A549 treated with GW870086 at 1 μM for 4 hours (cell line): ENCODE data around the gene IRF3. TPM values are rescaled to one million over a fixed set of nuclear protein-coding genes. Genes with fewer than 3 reads are reported as not detected.

ENCODE experiments used
- total RNA-seq: library from RNA; stranded (reverse); fragments of 200-300 nt; extraction: Qiagen RNA extraction; gene quantifications from 5 replicates; pipeline ENCODE4 v1.2.3, GENCODE V29; 2022; ENCODE audit warnings: low read depth

IRF3 gene, protein sequence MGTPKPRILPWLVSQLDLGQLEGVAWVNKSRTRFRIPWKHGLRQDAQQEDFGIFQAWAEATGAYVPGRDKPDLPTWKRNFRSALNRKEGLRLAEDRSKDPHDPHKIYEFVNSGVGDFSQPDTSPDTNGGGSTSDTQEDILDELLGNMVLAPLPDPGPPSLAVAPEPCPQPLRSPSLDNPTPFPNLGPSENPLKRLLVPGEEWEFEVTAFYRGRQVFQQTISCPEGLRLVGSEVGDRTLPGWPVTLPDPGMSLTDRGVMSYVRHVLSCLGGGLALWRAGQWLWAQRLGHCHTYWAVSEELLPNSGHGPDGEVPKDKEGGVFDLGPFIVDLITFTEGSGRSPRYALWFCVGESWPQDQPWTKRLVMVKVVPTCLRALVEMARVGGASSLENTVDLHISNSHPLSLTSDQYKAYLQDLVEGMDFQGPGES
- 85.2 to 107 TPM (median 102 TPM) in 5 replicates for total RNA-seq

DNA sequence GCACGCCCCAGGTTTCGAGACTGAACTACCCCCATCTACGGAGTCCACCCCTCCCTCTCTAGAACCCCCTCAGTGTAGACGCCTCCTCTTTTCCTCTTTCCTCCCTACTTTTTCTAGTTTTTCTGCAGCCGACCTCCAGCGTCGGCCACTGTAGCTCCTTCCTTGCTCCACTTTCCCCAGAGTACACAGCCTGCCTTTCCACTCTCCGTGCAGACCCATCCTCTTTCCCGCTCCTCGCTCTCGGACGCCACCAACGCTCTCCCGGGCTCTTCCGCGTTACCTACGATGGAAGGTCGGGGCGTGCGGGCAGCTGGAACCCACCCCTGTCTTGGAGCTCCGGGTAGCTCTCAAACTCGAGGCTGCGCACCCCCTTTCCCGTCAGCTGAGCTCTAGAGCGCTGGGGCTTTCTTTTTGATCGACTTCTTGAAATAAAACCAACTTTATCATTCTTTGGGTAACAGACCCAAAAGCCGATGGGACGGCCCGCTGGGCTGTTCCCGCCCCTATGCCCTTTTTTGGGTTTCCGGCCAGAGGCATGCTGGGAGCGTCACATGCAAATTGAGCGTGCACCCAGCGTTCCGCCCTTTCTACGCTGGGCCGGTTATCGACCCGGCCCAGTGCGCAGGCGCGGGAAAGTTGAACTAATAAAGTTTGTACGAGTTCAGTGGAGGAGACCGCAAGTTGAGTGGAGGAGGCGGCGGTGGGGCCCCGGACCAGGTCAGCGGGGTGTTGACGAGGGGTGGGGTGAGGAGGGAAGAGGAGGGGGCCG is at the start of gene IRF3, which contains the start of gene BCL2L12:
IRF3 (minus strand) TSS at position 507 of the 769 bp plus-strand sequence. CDS start 1,019 bp downstream, outside the sequence.
BCL2L12 (plus strand) TSS at position 583 of the 769 bp plus-strand sequence. CDS start 760 bp downstream, outside the sequence.

DNA sequence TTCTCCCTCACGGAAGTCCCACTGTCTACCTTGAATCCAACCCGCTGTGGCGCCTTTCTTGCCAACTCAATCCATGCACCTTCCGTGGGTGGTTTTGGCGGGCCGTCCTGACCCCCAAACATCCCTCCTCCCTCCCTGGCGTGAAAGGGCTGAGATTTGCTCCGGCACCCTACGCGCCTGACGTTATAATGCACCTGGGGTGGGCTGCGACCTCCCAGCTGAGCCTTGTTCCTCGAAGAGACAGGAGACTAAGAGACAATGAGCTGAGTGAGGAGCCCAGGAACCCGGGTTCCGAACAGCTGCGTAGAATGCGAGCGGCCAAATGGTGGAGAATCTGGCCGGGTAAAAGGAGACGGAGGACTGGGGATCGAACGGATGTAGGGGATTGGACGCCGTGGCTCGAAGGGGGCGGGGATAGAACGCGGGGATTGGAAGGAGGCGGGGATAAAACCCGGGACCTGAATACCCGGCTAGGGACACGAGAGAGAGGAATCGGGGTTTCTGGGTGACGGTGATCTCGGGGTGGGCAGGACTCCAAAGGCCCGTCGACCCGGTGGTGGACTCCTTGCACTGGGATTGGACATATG is 25.1 kb upstream of the IRF3 start, which contains the start of gene CPT1C:
CPT1C (plus strand) TSS at position 461 of the 587 bp plus-strand sequence. CDS start 1,137 bp downstream, outside the sequence.

DNA sequence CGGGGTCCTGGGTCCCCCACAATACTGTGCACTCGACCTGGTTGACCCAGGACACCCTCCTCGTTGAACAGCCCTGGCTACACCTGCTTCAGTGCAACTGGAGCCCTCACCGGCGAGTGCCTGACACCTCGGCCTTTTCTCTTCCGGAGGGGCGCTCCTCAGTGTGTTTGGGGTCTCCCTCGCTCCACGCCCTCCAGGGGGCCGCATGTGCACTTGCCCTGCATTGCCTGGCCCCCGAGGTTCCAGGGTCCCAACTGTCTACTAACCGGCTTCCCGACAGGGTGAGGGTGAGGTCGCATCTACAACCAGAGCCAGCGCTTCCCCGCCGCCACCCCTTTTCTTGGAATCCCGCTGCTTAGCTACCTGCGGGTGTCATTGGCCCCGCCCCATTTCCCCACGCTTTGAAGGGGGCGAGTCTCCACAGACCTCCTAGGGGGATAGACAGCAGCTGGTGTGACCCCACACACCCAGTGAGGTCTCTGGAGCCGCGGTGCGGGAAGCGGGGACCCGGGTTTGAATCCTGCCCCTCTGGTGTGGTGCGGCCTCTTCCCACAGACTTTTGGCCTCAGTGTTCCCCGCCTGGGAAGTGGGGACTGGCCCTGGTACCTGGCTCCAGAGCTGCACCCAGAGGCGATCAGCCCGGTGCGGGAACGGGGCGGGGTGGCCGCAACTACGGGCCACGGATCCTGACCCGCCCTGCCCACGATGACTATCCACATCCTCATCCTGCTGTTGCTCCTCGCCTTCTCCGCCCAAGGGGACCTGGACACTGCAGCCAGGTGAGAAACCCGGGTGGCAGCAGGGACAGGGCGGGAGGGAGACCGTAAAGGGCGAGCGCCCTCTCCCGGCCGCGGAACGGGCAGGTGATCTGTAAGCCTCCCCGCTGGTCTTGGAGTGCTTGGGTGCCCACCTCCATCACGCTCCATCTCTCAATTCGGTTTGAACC is 23.7 kb upstream of the IRF3 start, which contains the start of gene ADM5:
ADM5 (plus strand) TSS at position 462 of the 946 bp plus-strand sequence; CDS start at position 706, 244 bp downstream.

DNA sequence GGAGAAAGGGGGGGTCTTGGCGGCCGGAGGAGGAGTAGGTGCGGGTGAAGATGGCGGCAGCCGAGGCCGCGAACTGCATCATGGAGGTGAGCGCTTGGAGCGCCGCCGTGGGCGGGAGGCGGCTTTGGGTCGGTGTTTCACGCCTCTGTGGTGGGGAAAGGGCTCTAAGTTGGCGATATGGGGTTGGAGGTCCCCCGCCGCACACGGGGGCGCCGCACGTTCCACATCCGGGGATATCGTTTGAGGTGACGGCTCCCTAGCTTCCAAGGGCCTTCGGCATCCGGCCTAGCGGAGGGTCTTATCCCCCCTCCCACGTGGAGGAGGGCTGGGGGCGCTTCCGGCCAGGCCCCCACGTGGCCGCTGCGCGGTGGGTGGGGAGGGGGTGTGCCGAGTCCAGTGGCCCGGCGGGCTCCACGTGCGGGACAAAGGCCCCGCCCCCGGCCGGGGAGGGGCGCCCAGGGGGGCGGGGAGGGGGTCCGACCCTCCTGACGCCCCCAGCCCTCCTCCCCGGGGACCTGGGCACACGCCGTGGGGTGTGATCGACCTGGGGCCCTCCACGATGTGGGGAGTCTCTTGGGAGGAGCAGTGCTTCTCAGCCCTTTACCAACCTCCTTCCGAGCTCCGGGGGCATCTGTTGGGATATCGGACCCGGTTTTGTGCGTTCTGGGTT is 11.7 kb upstream of the IRF3 start, which contains the start of gene PRMT1:
PRMT1 (plus strand) TSS at position 41 of the 670 bp plus-strand sequence; CDS start at position 51, 10 bp downstream.

DNA sequence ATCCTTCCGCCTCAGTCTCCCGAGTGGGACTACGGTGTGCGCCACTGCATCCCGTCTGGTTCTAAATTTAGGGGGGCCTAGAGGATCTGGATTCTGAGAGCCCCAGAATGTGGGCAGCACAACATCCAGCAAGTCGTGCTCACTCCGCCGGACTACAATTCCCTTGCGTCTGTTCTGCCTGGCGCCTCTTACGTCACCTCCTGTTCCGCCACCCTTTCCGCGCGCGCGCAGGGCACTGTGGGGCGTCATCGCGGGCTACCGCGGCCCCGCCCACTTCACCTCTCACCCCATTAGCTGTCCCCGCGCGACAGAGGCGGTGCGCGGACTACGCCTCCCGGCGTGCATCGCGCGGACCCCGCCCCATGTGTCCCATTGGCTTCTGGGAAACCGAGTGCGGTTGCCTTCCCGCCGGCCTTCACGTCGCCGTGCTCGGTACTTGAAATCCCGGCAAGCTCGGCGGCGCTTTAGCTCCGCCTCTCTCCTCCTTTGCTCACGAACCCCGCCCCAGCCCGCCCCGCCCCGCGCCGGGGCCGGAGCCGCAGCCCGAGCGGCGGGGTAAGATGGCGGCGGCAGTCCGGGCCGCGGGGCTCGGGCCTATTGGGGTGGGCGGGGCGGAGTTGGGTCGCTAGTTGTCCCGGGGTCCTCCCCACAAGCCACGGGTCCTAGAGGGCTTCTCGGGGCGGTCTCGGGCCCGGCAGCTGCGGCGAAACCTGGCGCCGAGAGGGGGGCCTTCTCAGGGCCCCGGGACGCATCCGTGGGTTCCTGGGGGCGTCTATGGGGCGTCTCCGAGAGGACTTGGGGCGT is 23.8 kb downstream of the IRF3 start, which contains the start of gene SCAF1:
SCAF1 (plus strand) TSS at position 522 of the 804 bp plus-strand sequence. CDS start 2,818 bp downstream, outside the sequence.

DNA sequence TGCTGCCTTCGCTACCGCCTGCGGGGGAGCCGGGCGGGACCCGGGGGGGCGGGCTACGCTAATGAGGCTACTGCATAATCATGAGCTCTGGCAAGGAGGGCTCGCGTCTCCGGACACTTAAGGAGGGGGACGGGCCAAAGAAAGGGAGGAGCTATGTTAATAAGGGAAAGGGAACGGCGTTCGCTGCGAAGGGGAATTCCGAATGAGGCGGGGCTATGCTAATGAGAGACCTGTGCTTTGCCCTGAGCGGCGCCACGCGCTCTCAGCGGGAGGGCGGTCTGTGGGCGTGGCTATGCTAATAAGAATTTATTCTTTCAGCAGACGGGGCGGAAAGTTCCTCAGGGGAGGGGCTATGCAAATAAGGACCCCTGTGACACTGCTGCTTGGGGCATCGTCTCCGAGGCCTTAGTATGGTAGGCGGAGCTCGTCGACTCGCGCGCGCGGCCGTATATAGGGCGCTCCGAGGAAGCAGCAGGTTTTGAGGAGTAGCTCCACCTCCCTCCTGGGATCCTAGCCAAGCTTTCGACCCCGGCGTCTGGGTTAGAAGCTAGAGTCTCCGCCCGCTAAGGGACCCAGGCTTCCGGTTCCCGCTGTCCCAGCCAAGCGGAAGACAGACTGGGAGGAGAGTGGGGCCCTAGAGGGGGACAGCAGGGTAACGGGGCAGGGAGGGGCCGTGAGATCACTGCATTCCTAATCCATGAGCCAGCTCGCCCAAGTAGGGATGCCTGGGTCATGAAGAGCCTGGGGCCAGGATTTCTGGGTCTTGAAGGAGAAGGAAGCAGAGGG is 25.4 kb downstream of the IRF3 start, which contains the start of gene RRAS:
RRAS (minus strand) TSS at position 31 of the 786 bp plus-strand sequence. CDS start 45 bp downstream, outside the sequence.

Other genes starting within 250 kb of the IRF3 start
- 0.46 TPM in 1 of 5 replicates, not detected in the others for gene PTH2, start 242.4 kb downstream of the IRF3 start, total RNA-seq
- gene GFY, start 240.5 kb downstream of the IRF3 start, total RNA-seq: 0.08 to 0.30 TPM (median 0.14 TPM) in 5 replicates
- gene SLC17A7, start 224.3 kb downstream of the IRF3 start, total RNA-seq: 0.51 to 0.57 TPM (median 0.53 TPM) in 5 replicates
- 89.3 to 95.7 TPM (median 93.6 TPM) in 5 replicates for gene PIH1D1, start 214.0 kb downstream of the IRF3 start, total RNA-seq
- 19.5 to 25.6 TPM (median 23.9 TPM) in 5 replicates for gene ALDH16A1, start 212.6 kb downstream of the IRF3 start, total RNA-seq
- gene FLT3LG, start 191.6 kb downstream of the IRF3 start, total RNA-seq: 0.69 to 1.8 TPM (median 1.4 TPM) in 5 replicates
- 3,723 to 4,607 TPM (median 4,089 TPM) in 5 replicates for gene RPL13A, start 178.2 kb downstream of the IRF3 start, total RNA-seq
- gene RPS11, start 169.4 kb downstream of the IRF3 start, total RNA-seq: 3,748 to 4,968 TPM (median 3,902 TPM) in 5 replicates
- gene FCGRT, start 153.2 kb downstream of the IRF3 start, total RNA-seq: 21.0 to 33.8 TPM (median 29.8 TPM) in 5 replicates
- gene RCN3, start 137.9 kb downstream of the IRF3 start, total RNA-seq: 1.2 to 2.3 TPM (median 2.1 TPM) in 5 replicates
- gene NOSIP, start 85.3 kb downstream of the IRF3 start, total RNA-seq: 91.1 to 111 TPM (median 104 TPM) in 5 replicates
- gene PRRG2, start 84.5 kb downstream of the IRF3 start, total RNA-seq: 0.45 to 0.95 TPM (median 0.87 TPM) in 5 replicates
- 28.9 to 36.4 TPM (median 34.4 TPM) in 5 replicates for gene PRR12, start 74.7 kb downstream of the IRF3 start, total RNA-seq
- 112 to 160 TPM (median 157 TPM) in 5 replicates for gene RRAS, start 25.7 kb downstream of the IRF3 start, total RNA-seq
- 47.8 to 68.4 TPM (median 63.0 TPM) in 5 replicates for gene SCAF1, start 23.6 kb downstream of the IRF3 start, total RNA-seq
- 55.5 to 73.8 TPM (median 71.1 TPM) in 5 replicates for gene BCL2L12, start 76 bp upstream of the IRF3 start, total RNA-seq
- 397 to 431 TPM (median 408 TPM) in 5 replicates for gene PRMT1, start 11.4 kb upstream of the IRF3 start, total RNA-seq
- 3.7 to 6.1 TPM (median 5.6 TPM) in 5 replicates for gene ADM5, start 23.7 kb upstream of the IRF3 start, total RNA-seq
- gene CPT1C, start 25.3 kb upstream of the IRF3 start, total RNA-seq: 10.9 to 14.2 TPM (median 13.2 TPM) in 5 replicates
- gene TSKS, start 97.4 kb upstream of the IRF3 start, total RNA-seq: not detected in 5 replicates
- 43.4 to 57.5 TPM (median 54.4 TPM) in 5 replicates for gene AP2A1, start 101.1 kb upstream of the IRF3 start, total RNA-seq
- gene FUZ, start 147.4 kb upstream of the IRF3 start, total RNA-seq: 11.6 to 16.0 TPM (median 15.7 TPM) in 5 replicates
- gene MED25, start 152.4 kb upstream of the IRF3 start, total RNA-seq: 47.0 to 71.0 TPM (median 64.1 TPM) in 5 replicates
- 116 to 154 TPM (median 143 TPM) in 5 replicates for gene PTOV1, start 185.3 kb upstream of the IRF3 start, total RNA-seq
- gene PNKP, start 201.7 kb upstream of the IRF3 start, total RNA-seq: 42.7 to 54.0 TPM (median 49.8 TPM) in 5 replicates
- gene AKT1S1, start 211.5 kb upstream of the IRF3 start, total RNA-seq: 69.2 to 117 TPM (median 106 TPM) in 5 replicates
- gene TBC1D17, start 211.8 kb upstream of the IRF3 start, total RNA-seq: 18.5 to 21.8 TPM (median 20.4 TPM) in 5 replicates
- gene IL4I1, start 231.0 kb upstream of the IRF3 start, total RNA-seq: 0.51 to 1.4 TPM (median 0.71 TPM) in 5 replicates